Astrocyte of the cerebellum (primary cell): ENCODE results near the gene ACOT8.
"Not testable (repeated sequence)": the region's sequence is repeated elsewhere in the genome, so short reads cannot be mapped to it uniquely, and the experiment has no call there.

ENCODE experiments used
- DNase-seq: peaks from one replicate; pipeline ENCODE4 v3.0.0-alpha.2; 2011; ENCODE audit warnings: low read depth
- H3K4me3 ChIP-seq: 2 replicates; pipeline ENCODE4 v1.5.1; 2011; ENCODE audit warnings: mild to moderate bottlenecking, low read depth, low read length, moderate library complexity
- in situ Hi-C: cut with HindIII; loops from 2 replicates; pipeline ENCODE4 v1.10.0; 2017; ENCODE audit warnings: low sequenced_read_pairs
- TF ChIP-seq, protein P1 (sequence below): IDR thresholded peaks from 2 replicates; pipeline ENCODE4 v1.5.1; 2012; ENCODE audit warnings: low read length, low read depth, moderate library complexity, mild to moderate bottlenecking; ENCODE audit errors: missing control alignments

The ACOT8 gene

GRCh38 chr20:45835825-45836224, 21.4 kb downstream of the ACOT8 start:
- no peak for DNase-seq
- H3K4me3 ChIP-seq: no peak overlapping the region
- in situ Hi-C loops: no loop called here
- TF ChIP-seq, protein P1, sequence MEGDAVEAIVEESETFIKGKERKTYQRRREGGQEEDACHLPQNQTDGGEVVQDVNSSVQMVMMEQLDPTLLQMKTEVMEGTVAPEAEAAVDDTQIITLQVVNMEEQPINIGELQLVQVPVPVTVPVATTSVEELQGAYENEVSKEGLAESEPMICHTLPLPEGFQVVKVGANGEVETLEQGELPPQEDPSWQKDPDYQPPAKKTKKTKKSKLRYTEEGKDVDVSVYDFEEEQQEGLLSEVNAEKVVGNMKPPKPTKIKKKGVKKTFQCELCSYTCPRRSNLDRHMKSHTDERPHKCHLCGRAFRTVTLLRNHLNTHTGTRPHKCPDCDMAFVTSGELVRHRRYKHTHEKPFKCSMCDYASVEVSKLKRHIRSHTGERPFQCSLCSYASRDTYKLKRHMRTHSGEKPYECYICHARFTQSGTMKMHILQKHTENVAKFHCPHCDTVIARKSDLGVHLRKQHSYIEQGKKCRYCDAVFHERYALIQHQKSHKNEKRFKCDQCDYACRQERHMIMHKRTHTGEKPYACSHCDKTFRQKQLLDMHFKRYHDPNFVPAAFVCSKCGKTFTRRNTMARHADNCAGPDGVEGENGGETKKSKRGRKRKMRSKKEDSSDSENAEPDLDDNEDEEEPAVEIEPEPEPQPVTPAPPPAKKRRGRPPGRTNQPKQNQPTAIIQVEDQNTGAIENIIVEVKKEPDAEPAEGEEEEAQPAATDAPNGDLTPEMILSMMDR: no peak

DNA sequence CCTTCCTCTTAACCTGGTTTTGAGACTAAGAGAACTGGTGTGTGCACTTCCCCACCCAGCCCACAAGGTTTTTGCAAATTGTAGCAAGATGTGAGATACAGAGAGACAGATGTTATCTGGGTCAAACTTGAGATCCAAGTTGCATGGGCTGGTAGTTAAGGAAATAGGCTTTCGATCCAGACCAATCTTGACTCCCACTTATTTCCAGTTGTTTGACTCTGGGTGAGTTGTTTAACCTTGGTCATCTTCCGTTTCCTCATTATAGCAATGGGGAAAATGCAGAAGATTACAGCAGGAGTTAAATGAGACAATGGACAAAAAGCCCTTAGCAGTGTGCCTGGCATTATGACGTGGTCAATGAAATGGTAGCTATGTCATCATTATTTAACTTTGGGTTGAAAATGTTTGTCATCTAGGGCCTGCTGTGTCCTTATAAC, 21.8 kb downstream of the ACOT8 start:
- TF ChIP-seq, protein P1: no peak
- in situ Hi-C loops: no loop called here
- H3K4me3 ChIP-seq: peak overlapping the region; percentile 63
- DNase-seq: no peak

DNA sequence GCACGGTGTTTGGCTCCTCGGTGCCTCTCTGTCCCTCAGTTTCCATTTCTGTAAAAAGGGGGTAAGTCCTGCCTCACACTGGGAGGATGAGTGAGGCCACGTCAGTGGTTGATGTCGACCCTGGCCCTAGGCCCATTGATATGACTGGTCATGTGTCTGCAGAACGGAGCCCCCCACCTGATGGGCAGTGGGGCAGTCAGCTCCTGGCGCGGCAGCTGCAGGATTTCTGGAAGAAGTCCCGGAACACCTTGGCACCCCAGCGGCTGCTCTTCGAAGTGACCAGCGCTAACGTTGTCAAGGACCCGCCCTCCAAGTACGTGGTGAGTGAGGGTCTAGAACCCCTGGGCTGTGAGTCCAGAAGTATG, 22.4 kb downstream of the ACOT8 start:
- DNase-seq: no peak
- in situ Hi-C loops: no loop called here
- TF ChIP-seq, protein P1: no peak
- peak overlapping the region; percentile 63 for H3K4me3 ChIP-seq

- no peak for DNase-seq
- TF ChIP-seq, protein P1: no peak
- in situ Hi-C loops: no loop called here
- H3K4me3 ChIP-seq: peak overlapping the region; percentile 63
These were observed 23.1 kb downstream of the ACOT8 start for GRCh38 chr20:45833883-45834796.

- in situ Hi-C loops: no loop called here
- TF ChIP-seq, protein P1: no peak
- peak within 1 kb of the TSS; percentile 63 for H3K4me3 ChIP-seq
- DNase-seq: peak; percentile 72
These were observed 23.9 kb downstream of the ACOT8 start, which contains the start of gene SNX21 for GRCh38 chr20:45833030-45833882. SNX21 (plus strand) TSS chr20:45833799; CDS start chr20:45833920, 121 bp downstream.

- TF ChIP-seq, protein P1: no peak
- in situ Hi-C loops: no loop called here
- no peak overlapping the region for H3K4me3 ChIP-seq
These were observed 24.6 kb downstream of the ACOT8 start for GRCh38 chr20:45832619-45833018.

DNA sequence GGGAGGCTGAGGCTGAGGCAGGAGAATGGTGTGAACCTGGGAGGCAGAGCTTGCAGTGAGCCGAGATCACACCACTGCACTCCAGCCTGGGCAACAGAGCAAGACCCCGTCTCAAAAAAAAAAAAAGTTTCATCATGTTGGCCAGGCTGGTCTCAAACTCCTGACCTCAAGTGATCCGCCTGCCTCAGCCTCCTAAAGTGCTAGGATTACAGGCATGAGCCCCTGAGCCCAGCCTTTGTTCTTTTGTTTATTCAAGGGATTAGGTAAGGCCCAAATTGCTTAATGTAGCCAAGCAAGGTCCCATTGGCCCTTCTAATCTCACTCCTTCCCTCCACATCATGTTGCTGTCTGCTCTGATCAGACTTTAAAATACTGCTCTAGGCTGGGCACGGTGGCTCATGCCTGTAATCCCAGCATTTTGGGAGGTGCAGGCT, 27.5 kb downstream of the ACOT8 start:
- in situ Hi-C loops, H3K4me3 ChIP-seq, DNase-seq: not testable (repeated sequence)

More at GRCh38 chr20:45832619-45833018, 24.6 kb downstream of the ACOT8 start:
- no peak for DNase-seq
